NT2/D1 (cell line): Measurements from ENCODE around the gene NLRP4.

Experiments
- DNase-seq: peaks from one replicate; pipeline ENCODE4 v3.0.0-alpha.2; 2011; ENCODE audit warnings: low read depth, low spot score
- H3K27me3 ChIP-seq: 2 replicates; pipeline ENCODE4 v1.6.0; 2011; ENCODE audit warnings: mild to moderate bottlenecking; ENCODE audit not compliant: insufficient read length, insufficient read depth
- H3K36me3 ChIP-seq: 2 replicates; pipeline ENCODE4 v1.6.1; 2011; ENCODE audit warnings: mild to moderate bottlenecking, low read length, mixed read lengths; ENCODE audit not compliant: insufficient read depth, insufficient read length
- H3K4me1 ChIP-seq: 2 replicates; pipeline ENCODE4 v1.5.1; 2011; ENCODE audit not compliant: insufficient read depth, insufficient read length
- H3K4me3 ChIP-seq: 2 replicates; pipeline ENCODE4 v1.5.1; 2011; ENCODE audit warnings: low read depth; ENCODE audit not compliant: insufficient read length
- H3K9ac ChIP-seq: 2 replicates; pipeline ENCODE4 v1.6.0; 2011; ENCODE audit warnings: low read depth; ENCODE audit not compliant: insufficient read length
- H3K9me3 ChIP-seq: 2 replicates; pipeline ENCODE4 v1.5.1; 2011; ENCODE audit warnings: mild to moderate bottlenecking, low read length; ENCODE audit not compliant: insufficient read depth
- SUZ12 ChIP-seq: IDR thresholded peaks from 2 replicates; pipeline ENCODE4 v1.6.1; 2011; ENCODE audit not compliant: insufficient read length, insufficient read depth; ENCODE audit errors: extremely low read depth
- YY1 ChIP-seq: IDR thresholded peaks from 2 replicates; pipeline ENCODE4 v1.6.1; 2011; ENCODE audit not compliant: insufficient read length, insufficient read depth
- ZNF274 ChIP-seq: IDR thresholded peaks from 2 replicates; pipeline ENCODE4 v1.6.1; 2011; ENCODE audit warnings: mild to moderate bottlenecking, low read depth, low read length

NLRP4 gene

GRCh38 chr19:55838906-55839305 is 2.6 kb downstream of the NLRP4 start:
- DNase-seq: no peak
- H3K4me1 ChIP-seq: no peaks in the 10 kb centered on the region
- H3K36me3 ChIP-seq: no peaks in the 10 kb centered on the region
- TF ChIP-seq SUZ12 (no peak), ZNF274 (no peak), YY1 (no peak)
- H3K9ac ChIP-seq: no peak overlapping the region
- H3K9me3 ChIP-seq: no peaks in the 10 kb centered on the region
- no peak overlapping the region for H3K4me3 ChIP-seq
- H3K27me3 ChIP-seq: no peaks in the 10 kb centered on the region

DNA sequence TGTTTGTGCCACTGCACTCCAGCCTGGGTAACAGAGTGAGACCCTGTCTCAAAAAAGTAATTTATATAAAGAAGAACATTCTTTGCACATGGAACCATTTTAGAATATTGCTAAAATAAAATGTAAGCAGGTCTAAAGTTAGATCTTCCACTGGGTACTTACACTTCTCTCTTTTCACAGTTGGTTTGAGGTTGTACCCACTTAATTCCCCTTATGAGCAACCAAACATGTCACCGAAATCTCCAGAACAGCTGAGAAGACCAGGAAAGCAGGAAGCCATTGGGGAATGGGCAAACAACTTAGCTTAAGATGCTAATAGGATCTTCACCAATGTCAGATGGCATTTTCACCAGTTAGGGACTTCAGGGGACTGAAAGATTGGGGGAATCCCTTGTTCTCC is 18.8 kb downstream of the NLRP4 start:
- Histone ChIP-seq H3K9me3 (no peaks in the 10 kb centered on the region), H3K4me3 (no peak overlapping the region), H3K27me3 (no peaks in the 10 kb centered on the region), H3K36me3 (no peaks in the 10 kb centered on the region), H3K9ac (no peak overlapping the region), H3K4me1 (no peaks in the 10 kb centered on the region)
- no peak for TF ChIP-seq SUZ12
- TF ChIP-seq YY1: no peak
- TF ChIP-seq ZNF274: no peak
- DNase-seq: no peak

DNA sequence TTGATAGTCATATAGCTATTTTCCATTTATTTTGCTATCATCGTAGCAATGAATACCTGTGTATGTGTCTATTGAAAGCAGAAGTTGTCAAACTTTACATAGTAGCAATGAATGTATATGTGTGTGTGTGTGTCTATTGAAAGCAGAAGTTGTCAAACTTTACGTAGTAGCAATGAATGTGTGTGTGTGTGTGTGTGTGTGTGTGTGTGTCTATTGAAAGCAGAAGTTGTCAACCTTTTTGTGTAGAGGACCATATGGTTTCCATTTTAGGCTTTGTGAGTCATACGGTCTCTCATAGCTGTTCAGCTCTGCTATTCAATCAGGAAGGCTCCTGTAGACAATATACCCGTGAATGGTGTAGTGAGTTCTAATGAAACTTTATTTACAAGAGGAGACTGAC is 20.8 kb downstream of the NLRP4 start:
- Histone ChIP-seq H3K9me3 (no peaks in the 10 kb centered on the region), H3K27me3 (no peaks in the 10 kb centered on the region), H3K4me1 (no peaks in the 10 kb centered on the region), H3K9ac (no peak overlapping the region), H3K36me3 (no peaks in the 10 kb centered on the region), H3K4me3 (no peak overlapping the region)
- no peak for TF ChIP-seq SUZ12
- no peak for TF ChIP-seq YY1
- no peak for TF ChIP-seq ZNF274
- DNase-seq: no peak

- Histone ChIP-seq H3K9ac (no peak overlapping the region), H3K4me3 (no peak overlapping the region), H3K9me3 (no peaks in the 10 kb centered on the region), H3K36me3 (no peaks in the 10 kb centered on the region), H3K4me1 (no peaks in the 10 kb centered on the region), H3K27me3 (no peaks in the 10 kb centered on the region)
- no peak for DNase-seq
- TF ChIP-seq SUZ12 (no peak), ZNF274 (no peak), YY1 (no peak)
These were observed 21.6 kb downstream of the NLRP4 start for GRCh38 chr19:55857974-55858373.

- Histone ChIP-seq H3K9ac (no peak overlapping the region), H3K27me3 (no peaks in the 10 kb centered on the region)
These were observed 22.1 kb downstream of the NLRP4 start for GRCh38 chr19:55858401-55858800.

GRCh38 chr19:55858969-55859368 is 22.6 kb downstream of the NLRP4 start:
- no peak for DNase-seq
- Histone ChIP-seq H3K4me1 (no peaks in the 10 kb centered on the region), H3K36me3 (no peaks in the 10 kb centered on the region), H3K4me3 (no peak overlapping the region), H3K27me3 (no peaks in the 10 kb centered on the region), H3K9ac (no peak overlapping the region), H3K9me3 (no peaks in the 10 kb centered on the region)
- TF ChIP-seq SUZ12 (no peak), ZNF274 (no peak), YY1 (no peak)

More at GRCh38 chr19:55858401-55858800, 22.1 kb downstream of the NLRP4 start:
- Histone ChIP-seq H3K4me3 (no peak overlapping the region), H3K4me1 (no peaks in the 10 kb centered on the region), H3K9me3 (no peaks in the 10 kb centered on the region), H3K36me3 (no peaks in the 10 kb centered on the region)
- no peak for DNase-seq
- TF ChIP-seq YY1: no peak
- no peak for TF ChIP-seq ZNF274
- TF ChIP-seq SUZ12: no peak

- H3K9ac ChIP-seq: no peak overlapping the region
- no peaks in the 10 kb centered on the region for H3K9me3 ChIP-seq
- DNase-seq: no peak
- H3K27me3 ChIP-seq: no peaks in the 10 kb centered on the region
- no peaks in the 10 kb centered on the region for H3K4me1 ChIP-seq
- H3K4me3 ChIP-seq: no peak overlapping the region
- no peaks in the 10 kb centered on the region for H3K36me3 ChIP-seq
- TF ChIP-seq YY1 (no peak), SUZ12 (no peak)
These were observed 30.2 kb downstream of the NLRP4 start for GRCh38 chr19:55866521-55866920.

- H3K9ac ChIP-seq: no peak overlapping the region
- H3K27me3 ChIP-seq: no peaks in the 10 kb centered on the region
- no peak for DNase-seq
- H3K4me1 ChIP-seq: no peaks in the 10 kb centered on the region
- no peak overlapping the region for H3K4me3 ChIP-seq
- H3K36me3 ChIP-seq: no peaks in the 10 kb centered on the region
- H3K9me3 ChIP-seq: no peaks in the 10 kb centered on the region
- TF ChIP-seq SUZ12 (no peak), YY1 (no peak), ZNF274 (no peak)
These were observed 30.8 kb downstream of the NLRP4 start for GRCh38 chr19:55867101-55867500.
